Measurements from ENCODE around the gene IFI27L1.

- TF ChIP-seq EZH2 (IDR thresholded peaks at IDR 0.05; ENCODE audit: borderline replicate concordance, insufficient read depth, low read depth, low read length, poor library complexity, severe bottlenecking): no peak
- TF ChIP-seq CTCF (IDR thresholded peaks at IDR 0.05): no peak
Measured at GRCh38 chr14:94144765-94145164, 63.7 kb downstream of the IFI27L1 start.

Measured in B cell (primary cell).